GM12875 (cell line): ENCODE measurements around the gene MXD4.

ENCODE experiments used
- H3K4me3 ChIP-seq: one replicate; pipeline ENCODE4 v1.5.1; 2011; ENCODE audit warnings: low read depth, low read length, control low read depth
- CTCF ChIP-seq: IDR thresholded peaks from 2 replicates; pipeline ENCODE4 v1.5.1; 2011; ENCODE audit warnings: low read depth, mild to moderate bottlenecking, control low read depth, inconsistent platforms, low read length, moderate library complexity, borderline replicate concordance; ENCODE audit not compliant: insufficient read depth

The MXD4 gene

GRCh38 chr4:2266181-2266580, 4.3 kb upstream of the MXD4 start:
- TF ChIP-seq CTCF, result no peak

GRCh38 chr4:2265113-2266110, 3.5 kb upstream of the MXD4 start:
- no peak overlapping the region for H3K4me3 ChIP-seq
- TF ChIP-seq CTCF, result no peak

More at GRCh38 chr4:2266181-2266580, 4.3 kb upstream of the MXD4 start:
- H3K4me3 ChIP-seq, result no peak overlapping the region

GRCh38 chr4:2264481-2265041, 2.7 kb upstream of the MXD4 start:
- no peak overlapping the region for H3K4me3 ChIP-seq
- TF ChIP-seq CTCF, result no peak

- TF ChIP-seq CTCF, result no peak
- H3K4me3 ChIP-seq, result no peak overlapping the region
Observed at GRCh38 chr4:2263926-2264321, 2.0 kb upstream of the MXD4 start.

GRCh38 chr4:2262944-2263250, 988 bp upstream of the MXD4 start:
- peak overlapping the region; percentile 86 for H3K4me3 ChIP-seq
- no peak for TF ChIP-seq CTCF

GRCh38 chr4:2262145-2262943, 435 bp upstream of the MXD4 start:
- no peak for TF ChIP-seq CTCF
- peak overlapping the region; percentile 86 for H3K4me3 ChIP-seq
